H1 (cell line): ENCODE results near the gene FBXO8. TPM values are rescaled to one million over a fixed set of nuclear protein-coding genes. Genes with fewer than 3 reads are reported as not detected.
A peak's percentile ranks its signal among the peaks of the same experiment; 100 is the strongest.

Experiments
- CTCF ChIA-PET: fragments of 300-600 bp; sonication (Branson Sonifier 250); formaldehyde crosslinking; loops from one replicate; lab custom pipeline; 2021; ENCODE audit not compliant: partially characterized antibody; lab: Charles Lee
- POLR2A ChIA-PET: fragments of 300-600 bp; sonication (Branson Sonifier 250); formaldehyde crosslinking; loops from one replicate; lab custom pipeline; 2021; ENCODE audit warnings: inconsistent platforms; ENCODE audit not compliant: partially characterized antibody; lab: Charles Lee
- DNase-seq, 2 experiments: peaks; one replicate each; pipeline versions ENCODE4 v3.0.0 to v3.0.0-alpha.2; 2010 to 2022; ENCODE audit warnings: low spot score in 2 of 2, low read depth in 1 of 2, mixed read lengths in 1 of 2
- FAIRE-seq: peaks from 2 replicates; lab custom pipeline; 2011; peaks lifted over from hg19 to GRCh38; lab: Jason Lieb, UNC
- H2AFZ ChIP-seq: 2 replicates; pipeline ENCODE4 v1.8.1; 2012; ENCODE audit warnings: low read length, inconsistent platforms
- H2AK5ac ChIP-seq: 2 replicates; pipeline ENCODE4 v1.6.1; 2013; ENCODE audit warnings: low read depth, low read length
- H2BK120ac ChIP-seq: replicated peaks from 2 replicates; pipeline ENCODE3; 2013; ENCODE audit warnings: low read depth, low read length, inconsistent platforms
- H2BK12ac ChIP-seq: 2 replicates; pipeline ENCODE4 v1.6.1; 2013; ENCODE audit warnings: low read depth, low read length
- H2BK15ac ChIP-seq: 2 replicates; pipeline ENCODE4 v1.6.1; 2013; ENCODE audit warnings: low read length
- H2BK20ac ChIP-seq: 2 replicates; pipeline ENCODE4 v1.6.1; 2013; ENCODE audit warnings: low read length
- H2BK5ac ChIP-seq: 2 replicates; pipeline ENCODE4 v1.6.1; 2013; ENCODE audit warnings: low read depth, low read length
- H3K14ac ChIP-seq: 2 replicates; pipeline ENCODE4 v1.6.1; 2013; ENCODE audit warnings: inconsistent platforms; ENCODE audit not compliant: insufficient read length
- H3K18ac ChIP-seq: 2 replicates; pipeline ENCODE4 v1.6.1; 2013; ENCODE audit warnings: low read length; ENCODE audit errors: extremely low read depth
- H3K23ac ChIP-seq: 2 replicates; pipeline ENCODE4 v1.6.1; 2013; ENCODE audit warnings: inconsistent platforms; ENCODE audit not compliant: insufficient read length
- H3K23me2 ChIP-seq: 2 replicates; pipeline ENCODE4 v1.6.1; 2013; ENCODE audit warnings: low read depth, low read length
- H3K27ac ChIP-seq: 2 replicates; pipeline ENCODE4 v1.6.1; 2011; ENCODE audit warnings: low read depth, low read length, inconsistent platforms
- H3K27me3 ChIP-seq, 4 experiments: replicated peaks in 1 of 4; 1 replicate in 1 of 4; 2 replicates in 3 of 4; pipeline versions ENCODE4 v1.6.1 to v1.8.1; 2011 to 2013; ENCODE audit warnings: low read length in 3 of 4, mild to moderate bottlenecking in 3 of 4, inconsistent platforms in 2 of 4, mixed read lengths in 2 of 4, moderate library complexity in 1 of 4; ENCODE audit not compliant: control insufficient read depth in 3 of 4, insufficient read depth in 3 of 4; ENCODE audit errors: extremely low read depth in 1 of 4
- H3K36me3 ChIP-seq, 4 experiments: 2 replicates each; pipeline versions ENCODE4 v1.6.1 to v1.8.1; 2011 to 2013; ENCODE audit warnings: mild to moderate bottlenecking in 4 of 4, low read length in 3 of 4, moderate library complexity in 2 of 4, control low read depth in 1 of 4, inconsistent platforms in 1 of 4; ENCODE audit not compliant: insufficient read depth in 4 of 4, control insufficient read depth in 2 of 4
- H3K4ac ChIP-seq: replicated peaks from 2 replicates; pipeline ENCODE3; 2013; ENCODE audit warnings: low read length, low read depth, mixed read lengths, inconsistent platforms; ENCODE audit not compliant: insufficient read length
- H3K4me1 ChIP-seq, 4 experiments: replicated peaks in 1 of 4; 1 replicate in 1 of 4; 2 replicates in 3 of 4; pipeline versions ENCODE4 v1.6.1 to v1.8.1; 2011 to 2013; ENCODE audit warnings: low read length in 3 of 4, inconsistent platforms in 2 of 4, mixed read lengths in 1 of 4; ENCODE audit not compliant: insufficient read depth in 4 of 4, control insufficient read depth in 3 of 4
- H3K4me2 ChIP-seq, 2 experiments: 2 replicates each; pipeline versions ENCODE4 v1.6.1 to v1.8.1; 2011 to 2013; ENCODE audit warnings: low read depth in 2 of 2, low read length in 2 of 2, control low read depth in 1 of 2, inconsistent platforms in 1 of 2, mild to moderate bottlenecking in 1 of 2; ENCODE audit not compliant: insufficient read depth in 1 of 2
- H3K4me3 ChIP-seq, 4 experiments: fragments of 200-600, 300-600 bp in 1 of 4; sonication (generic), shearing (Covaris generic), sonication (Bioruptor Twin) in 1 of 4; 2 replicates each; pipeline versions ENCODE4 v1.5.1 to v1.8.1; 2011 to 2016; ENCODE audit warnings: low read length in 4 of 4, low read depth in 3 of 4, control low read depth in 2 of 4, inconsistent platforms in 2 of 4, mild to moderate bottlenecking in 2 of 4, mixed read lengths in 1 of 4, moderate library complexity in 1 of 4; ENCODE audit not compliant: insufficient read depth in 2 of 4; ENCODE audit errors: extremely low read depth in 1 of 4
- H3K56ac ChIP-seq: replicated peaks from 2 replicates; pipeline ENCODE3; 2013; ENCODE audit warnings: low read depth, mild to moderate bottlenecking, mixed read lengths, low read length, inconsistent platforms; ENCODE audit not compliant: insufficient read length
- H3K79me1 ChIP-seq: 2 replicates; pipeline ENCODE4 v1.6.1; 2013; ENCODE audit warnings: low read depth, low read length, control low read depth
- H3K79me2 ChIP-seq, 2 experiments: 2 replicates each; pipeline versions ENCODE4 v1.6.1 to v1.8.1; 2012 to 2013; ENCODE audit warnings: low read length in 2 of 2, mild to moderate bottlenecking in 2 of 2, inconsistent platforms in 1 of 2; ENCODE audit not compliant: insufficient read depth in 2 of 2, control insufficient read depth in 1 of 2
- H3K9ac ChIP-seq, 4 experiments: replicated peaks in 1 of 4; 1 replicate in 1 of 4; 2 replicates in 3 of 4; pipeline versions ENCODE4 v1.6.1 to v1.8.1; 2011 to 2013; ENCODE audit warnings: low read depth in 3 of 4, low read length in 3 of 4, control low read depth in 2 of 4, mild to moderate bottlenecking in 2 of 4, moderate library complexity in 2 of 4, inconsistent platforms in 1 of 4; ENCODE audit errors: extremely low read depth in 1 of 4
- H3K9me3 ChIP-seq, 2 experiments: 2 replicates each; pipeline versions ENCODE4 v1.6.1 to v1.8.1; 2012 to 2013; ENCODE audit warnings: mild to moderate bottlenecking in 2 of 2, moderate library complexity in 2 of 2, control low read depth in 1 of 2, inconsistent platforms in 1 of 2, low read depth in 1 of 2, low read length in 1 of 2, mixed read lengths in 1 of 2; ENCODE audit not compliant: insufficient read depth in 2 of 2
- H4K20me1 ChIP-seq, 2 experiments: replicated peaks in 1 of 2; 2 replicates each; pipeline versions ENCODE3 to v1.8.1; 2011 to 2013; ENCODE audit warnings: inconsistent platforms in 2 of 2, low read length in 2 of 2, mild to moderate bottlenecking in 1 of 2; ENCODE audit not compliant: insufficient read depth in 2 of 2, control insufficient read depth in 1 of 2
- H4K5ac ChIP-seq: 2 replicates; pipeline ENCODE4 v1.6.1; 2013; ENCODE audit warnings: low read length, low read depth, mixed read lengths, inconsistent platforms; ENCODE audit not compliant: insufficient read length
- H4K8ac ChIP-seq: 2 replicates; pipeline ENCODE4 v1.8.0; 2013; ENCODE audit warnings: mild to moderate bottlenecking, moderate library complexity, low read length, inconsistent platforms; ENCODE audit not compliant: insufficient read depth; ENCODE audit errors: extremely low read depth
- H4K91ac ChIP-seq: replicated peaks from 2 replicates; pipeline ENCODE3; 2013; ENCODE audit warnings: low read length, mixed read lengths, inconsistent platforms; ENCODE audit not compliant: insufficient read length
- EP300 ChIP-seq, 2 experiments: IDR thresholded peaks; 1 replicate in 1 of 2; 2 replicates in 1 of 2; pipeline ENCODE4 v1.6.1; 2011 to 2012; ENCODE audit warnings: low read depth in 2 of 2, low read length in 2 of 2, mild to moderate bottlenecking in 2 of 2, borderline replicate concordance in 1 of 2, inconsistent platforms in 1 of 2, moderate library complexity in 1 of 2
- EZH2 ChIP-seq: fragments of 200-600 bp; sonication (generic); IDR thresholded peaks from 2 replicates; pipeline ENCODE4 v1.7.1; 2012; ENCODE audit warnings: low read depth, mild to moderate bottlenecking, moderate library complexity, low read length, inconsistent platforms; ENCODE audit not compliant: severe bottlenecking
- POU5F1 ChIP-seq: IDR thresholded peaks from 2 replicates; pipeline ENCODE4 v1.6.1; 2011; ENCODE audit warnings: low read depth, mild to moderate bottlenecking, low read length, moderate library complexity
- WGBS, 2 experiments: shearing (Covaris generic) in 1 of 2; methylation state at CpG; one replicate each; pipeline versions ENCODE4 v1.1.6 to v1.1.7; 2013 to 2015; ENCODE audit warnings: low lambda C conversion rate in 2 of 2, mixed read lengths in 2 of 2, inconsistent platforms in 1 of 2, low coverage in 1 of 2, missing lambda C conversion rate in 1 of 2; ENCODE audit not compliant: insufficient replicate concordance in 2 of 2, insufficient coverage in 1 of 2, insufficient read length in 1 of 2; ENCODE audit errors: extremely low coverage in 1 of 2, missing lambda C conversion rate in 1 of 2; 5-methylcytosine and 5-hydroxymethylcytosine counted together
- polyA plus RNA-seq, 7 experiments: library from polyadenylated mRNA; depleted of rRNA in 3 of 7; stranded (reverse) in 5 of 7; unstranded in 2 of 7; fragments of >200 nt in 5 of 7; fragments of 200-250 nt in 2 of 7; gene quantifications; 1 replicate in 5 of 7; 2 replicates in 1 of 7; 4 replicates in 1 of 7; pipeline versions ENCODE4 v1.2.1 to v1.2.3, GENCODE V29; 2011 to 2013; ENCODE audit warnings: missing spikeins in 2 of 7, mixed read lengths in 2 of 7
- total RNA-seq: library from RNA; stranded (reverse); fragmentation: NEBNext Ultra II Directional; extraction: Animal tissue kit (Norgen Biotek cat#: 25700); gene quantifications from 2 replicates; pipeline ENCODE4 v1.2.1, GENCODE V29; 2021

FBXO8 gene
- total and polyA plus RNA-seq, 2 of the 8 experiments (the other 6 are each of a cell fraction or from before 2014, with no cell fraction given): 5.1 to 7.5 TPM

DNA sequence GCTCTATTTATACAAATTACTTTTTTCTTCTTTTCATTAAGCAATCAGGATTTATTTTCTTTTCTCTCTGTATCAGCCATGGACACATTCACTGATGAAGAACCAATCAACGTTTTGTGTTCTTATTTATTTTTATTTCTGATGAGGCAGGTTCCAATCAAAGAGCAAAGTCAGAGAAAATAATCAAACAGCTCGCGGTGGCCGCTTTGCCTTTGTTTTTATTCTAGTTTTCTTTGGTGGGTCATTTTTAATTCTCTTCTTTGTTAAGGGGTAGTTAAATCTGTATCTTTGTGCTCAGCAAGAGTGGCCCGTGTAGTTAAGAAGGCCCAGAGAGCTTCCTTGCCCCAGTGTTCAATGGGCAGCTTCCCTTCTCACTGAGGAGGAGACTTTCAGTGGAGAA is 71.4 kb downstream of the FBXO8 start:
- H3K36me3 ChIP-seq: no peaks in the 10 kb centered on the region
- H4K20me1 ChIP-seq: peaks cover 0 to 6% of the 10 kb centered on the region in 2 experiments
- no peaks in the 10 kb centered on the region for H3K79me1 ChIP-seq
- no peak overlapping the region for H3K23ac ChIP-seq
- no peak for FAIRE-seq
- POLR2A ChIA-PET: no interaction called here
- no peak overlapping the region for H2AFZ ChIP-seq
- H3K27ac ChIP-seq: no peak overlapping the region
- peak overlapping the region in 1 of 4 experiments; percentile 41; a peak in 2 of 8 replicates for H3K4me3 ChIP-seq
- peak overlapping the region; percentile 55 to 58; a peak in 3 of 4 replicates for H3K4me2 ChIP-seq
- H3K79me2 ChIP-seq: no peaks in the 10 kb centered on the region
- no peak overlapping the region for H2BK15ac ChIP-seq
- H2BK5ac ChIP-seq: no peak overlapping the region
- 14% methylated on average over 5 of the region's 5 CpGs; no CpG with 5 or more reads in 1 of the 2 experiments for WGBS, 2 experiments
- peaks cover 11 to 26% (median 15%) of the 10 kb centered on the region in 4 experiments for H3K4me1 ChIP-seq
- H2BK20ac ChIP-seq: no peak overlapping the region
- no peak overlapping the region for H4K8ac ChIP-seq
- no peak overlapping the region for H2BK120ac ChIP-seq
- no peak overlapping the region for H3K4ac ChIP-seq
- no peaks in the 10 kb centered on the region for H3K9me3 ChIP-seq
- no peak overlapping the region for H2BK12ac ChIP-seq
- no peak overlapping the region for H4K91ac ChIP-seq
- H3K9ac ChIP-seq: no peak overlapping the region
- H2AK5ac ChIP-seq: no peak overlapping the region
- H3K23me2 ChIP-seq: peaks cover 5% of the 10 kb centered on the region; the same call in 1 of the 2 replicates
- CTCF ChIA-PET: interaction anchor here (1.0 to 3.3 kb wide), 5 partner anchors 11 to 708 kb away, joined by 3 to 23 read pairs (median 6); no protein-coding TSS in a partner anchor
- DNase-seq: no peak
- H3K14ac ChIP-seq: no peak overlapping the region
- H4K5ac ChIP-seq: no peak overlapping the region
- no peak overlapping the region for H3K18ac ChIP-seq
- no peak overlapping the region for H3K56ac ChIP-seq
- peaks cover 55 to 66% (median 62%) of the 10 kb centered on the region in 4 experiments for H3K27me3 ChIP-seq
- TF ChIP-seq POU5F1 (no peak), EP300 (IDR thresholded peaks at IDR 0.05; ENCODE audit: borderline replicate concordance in 1 of 2, low read depth in 2 of 2, low read length in 2 of 2) (no peak), EZH2 (peak; percentile 61)
